Stimulated activated CD4-positive, alpha-beta T cell treated with anti-CD3 and anti-CD28 coated beads, Interleukin-1b, Interleukin-23, amount 100 ng/mL, for 24 hours (primary cell): Measurements from ENCODE around the gene SVEP1.

Source experiments
- DNase-seq, 4 experiments: peaks; one replicate each; pipeline ENCODE4 v3.0.0-alpha.2; 2020; ENCODE audit warnings: low read depth in 4 of 4, low spot score in 1 of 4

SVEP1 gene

GRCh38 chr9:110328763-110329162 lies 250.8 kb downstream of the SVEP1 start:
- DNase-seq = no peak

GRCh38 chr9:110327716-110328115 lies 251.8 kb downstream of the SVEP1 start:
- DNase-seq = no peak

- DNase-seq = no peak
These were observed 255.7 kb downstream of the SVEP1 start for GRCh38 chr9:110323818-110324217.

- DNase-seq = no peak
These were observed 258.7 kb downstream of the SVEP1 start for GRCh38 chr9:110320651-110321445.

- DNase-seq = no peak
These were observed 259.6 kb downstream of the SVEP1 start for GRCh38 chr9:110319781-110320492.

- no peak for DNase-seq
These were observed 261.6 kb downstream of the SVEP1 start for GRCh38 chr9:110317911-110318310.

GRCh38 chr9:110316261-110317075 lies 263.1 kb downstream of the SVEP1 start:
- no peak for DNase-seq
